Activated T-cell treated with anti-CD3 and anti-CD28 coated beads for 1 hour (primary cell): ENCODE results near the gene COX6B1.
"Not testable (repeated sequence)": the region's sequence is repeated elsewhere in the genome, so short reads cannot be mapped to it uniquely, and the experiment has no call there.

Experiments used
- DNase-seq: peaks from one replicate; pipeline ENCODE4 v3.0.0-alpha.2; 2020; ENCODE audit warnings: low read depth

Gene COX6B1

GRCh38 chr19:35636651-35637050 lies 11.5 kb upstream of the COX6B1 start:
- no peak for DNase-seq

- DNase-seq: no peak
Observed at GRCh38 chr19:35637165-35637564, 11.0 kb upstream of the COX6B1 start.

GRCh38 chr19:35639321-35639639 lies 8.8 kb upstream of the COX6B1 start:
- DNase-seq: no peak

GRCh38 chr19:35639863-35640262 lies 8.3 kb upstream of the COX6B1 start:
- no peak for DNase-seq

GRCh38 chr19:35641515-35642151 lies 6.5 kb upstream of the COX6B1 start, which contains the start of gene ETV2:
Gene ETV2 (plus strand): TSS chr19:35641745. CDS start chr19:35642461, 716 bp downstream.
- DNase-seq: no peak

- DNase-seq: no peak
Observed at GRCh38 chr19:35642312-35642711, 5.8 kb upstream of the COX6B1 start.

- no peak for DNase-seq
Observed at GRCh38 chr19:35642798-35643254, 5.3 kb upstream of the COX6B1 start.

GRCh38 chr19:35643255-35644205 lies 4.6 kb upstream of the COX6B1 start:
- DNase-seq: peak; percentile 72

- DNase-seq: peak; percentile 90
Observed at GRCh38 chr19:35644206-35644986, 3.7 kb upstream of the COX6B1 start.

GRCh38 chr19:35644987-35645679 lies 3.0 kb upstream of the COX6B1 start:
- peak; percentile 67 for DNase-seq

- no peak for DNase-seq
Observed at GRCh38 chr19:35645680-35646511, 2.2 kb upstream of the COX6B1 start.

- no peak for DNase-seq
Observed at GRCh38 chr19:35650581-35650980, 2.5 kb downstream of the COX6B1 start.

- not testable (repeated sequence) for DNase-seq
Observed at GRCh38 chr19:35654828-35655227, 6.7 kb downstream of the COX6B1 start.

GRCh38 chr19:35655600-35655999 lies 7.5 kb downstream of the COX6B1 start:
- DNase-seq: no peak

GRCh38 chr19:35656700-35657099 lies 8.6 kb downstream of the COX6B1 start:
- no peak for DNase-seq

GRCh38 chr19:35657904-35658700 lies 10.0 kb downstream of the COX6B1 start:
- no peak for DNase-seq

GRCh38 chr19:35661995-35662340 lies 13.8 kb downstream of the COX6B1 start:
- DNase-seq: no peak

GRCh38 chr19:35663981-35664380 lies 15.9 kb downstream of the COX6B1 start:
- DNase-seq: no peak

- DNase-seq: no peak
Observed at GRCh38 chr19:35665157-35665556, 17.0 kb downstream of the COX6B1 start.

GRCh38 chr19:35665604-35666003 lies 17.5 kb downstream of the COX6B1 start:
- DNase-seq: no peak
